ENCODE measurements around the gene GPR84. TPM values are rescaled to one million over a fixed set of nuclear protein-coding genes. Genes with fewer than 3 reads are reported as not detected.

Gene GPR84
- polyA plus RNA-seq, 1 donor (not counting 4 experiments of a cell fraction or from before 2014, with no cell fraction given): 0.12 TPM

DNA sequence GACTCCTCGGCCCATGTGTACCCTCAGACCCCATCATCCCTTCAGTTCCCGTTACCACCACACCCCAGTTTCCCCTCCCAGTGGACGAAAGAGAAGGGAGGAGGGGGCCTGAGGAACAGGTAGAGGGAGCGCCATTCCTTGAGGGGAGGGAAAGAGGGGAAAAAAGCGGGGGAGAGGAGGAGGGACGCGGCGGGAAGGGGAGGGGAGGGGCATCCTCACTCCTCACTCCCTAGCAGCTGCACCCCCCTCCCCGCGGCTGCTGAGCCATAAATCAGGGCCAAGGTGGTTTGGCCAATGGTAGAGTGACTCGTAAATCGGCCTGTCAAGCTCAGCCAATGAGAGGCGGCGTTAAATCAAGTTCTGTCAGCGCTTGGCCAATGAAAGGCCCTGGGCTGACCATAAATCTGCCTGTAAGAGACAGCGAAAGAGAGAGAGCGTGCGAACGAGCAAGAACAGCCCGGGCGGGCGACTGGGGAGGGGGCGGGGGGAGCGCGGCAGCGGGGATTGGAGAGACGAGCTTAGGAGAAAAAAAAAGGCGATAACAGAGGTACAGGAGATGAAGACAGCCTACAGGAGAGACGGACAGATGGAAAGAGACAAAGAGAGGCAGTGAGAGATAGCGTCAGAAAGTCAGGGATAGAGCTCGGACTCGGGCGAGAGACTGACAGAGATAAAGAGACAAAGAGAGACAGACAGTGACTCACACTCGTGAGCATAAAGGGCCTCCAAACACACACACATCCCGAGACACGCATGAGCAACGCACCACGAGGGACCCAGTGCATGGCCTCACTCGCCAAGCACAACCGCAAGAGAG is 5.1 kb downstream of the GPR84 start:
- H3K4me3 ChIP-seq (ENCODE audit: control insufficient read depth in 2 of 3, extremely low read depth in 1 of 3, insufficient read depth in 2 of 3, low read depth in 1 of 3, low read length in 3 of 3): peak overlapping the region; percentile 48 to 92 (median 88)
- H3K79me2 ChIP-seq (ENCODE audit: control insufficient read depth, insufficient read depth, low read length): no peaks in the 10 kb centered on the region
- peak overlapping the region; percentile 93 for H3K27ac ChIP-seq (ENCODE audit: control insufficient read depth, insufficient read depth, low read length)
- H2AFZ ChIP-seq (ENCODE audit: control insufficient read depth, low read length): peak overlapping the region; percentile 92
- no peaks in the 10 kb centered on the region for H4K20me1 ChIP-seq (ENCODE audit: control insufficient read depth, extremely low read depth, insufficient read depth, low read length)
- H3K9me3 ChIP-seq (ENCODE audit: control insufficient read depth, low read depth, low read length): no peaks in the 10 kb centered on the region
- no peaks in the 10 kb centered on the region for H3K9me1 ChIP-seq (ENCODE audit: control insufficient read depth, extremely low read depth, insufficient read depth, low read length)
- DNase-seq (ENCODE audit: low read depth, low spot score): peak; percentile 98
- no peaks in the 10 kb centered on the region for H3K27me3 ChIP-seq (ENCODE audit: control insufficient read depth, extremely low read depth, insufficient read depth, low read length)
- TF ChIP-seq EZH2 (IDR thresholded peaks at IDR 0.05; ENCODE audit: low read length): no peak
- TF ChIP-seq, protein P1, sequence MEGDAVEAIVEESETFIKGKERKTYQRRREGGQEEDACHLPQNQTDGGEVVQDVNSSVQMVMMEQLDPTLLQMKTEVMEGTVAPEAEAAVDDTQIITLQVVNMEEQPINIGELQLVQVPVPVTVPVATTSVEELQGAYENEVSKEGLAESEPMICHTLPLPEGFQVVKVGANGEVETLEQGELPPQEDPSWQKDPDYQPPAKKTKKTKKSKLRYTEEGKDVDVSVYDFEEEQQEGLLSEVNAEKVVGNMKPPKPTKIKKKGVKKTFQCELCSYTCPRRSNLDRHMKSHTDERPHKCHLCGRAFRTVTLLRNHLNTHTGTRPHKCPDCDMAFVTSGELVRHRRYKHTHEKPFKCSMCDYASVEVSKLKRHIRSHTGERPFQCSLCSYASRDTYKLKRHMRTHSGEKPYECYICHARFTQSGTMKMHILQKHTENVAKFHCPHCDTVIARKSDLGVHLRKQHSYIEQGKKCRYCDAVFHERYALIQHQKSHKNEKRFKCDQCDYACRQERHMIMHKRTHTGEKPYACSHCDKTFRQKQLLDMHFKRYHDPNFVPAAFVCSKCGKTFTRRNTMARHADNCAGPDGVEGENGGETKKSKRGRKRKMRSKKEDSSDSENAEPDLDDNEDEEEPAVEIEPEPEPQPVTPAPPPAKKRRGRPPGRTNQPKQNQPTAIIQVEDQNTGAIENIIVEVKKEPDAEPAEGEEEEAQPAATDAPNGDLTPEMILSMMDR (optimal IDR thresholded peaks at IDR 0.05 in 1 of 3, IDR thresholded peaks at IDR 0.05 in 1 of 3, conservative IDR thresholded peaks at IDR 0.05 in 1 of 3; ENCODE audit: extremely low read depth in 1 of 3, insufficient read depth in 2 of 3, low read length in 3 of 3): no peak
- dilution Hi-C loops (cut with MboI; ENCODE audit: extremely low pct_ligation_motif_present, low sequenced_read_pairs): no loop called here
- H3K9ac ChIP-seq (ENCODE audit: control insufficient read depth, extremely low read depth, insufficient read depth, low read length): peak overlapping the region; percentile 98
- peaks cover 25% of the 10 kb centered on the region for H3K4me1 ChIP-seq (ENCODE audit: control insufficient read depth, extremely low read depth, insufficient read depth, low read length)
- H3K36me3 ChIP-seq (ENCODE audit: control insufficient read depth in 2 of 2, extremely low read depth in 1 of 2, insufficient read depth in 2 of 2, low read length in 2 of 2): no peaks in the 10 kb centered on the region
- peak; percentile 58 for FAIRE-seq
- H3K4me2 ChIP-seq (ENCODE audit: control insufficient read depth, extremely low read depth, insufficient read depth, low read depth, low read length): peak overlapping the region; percentile 100

DNA sequence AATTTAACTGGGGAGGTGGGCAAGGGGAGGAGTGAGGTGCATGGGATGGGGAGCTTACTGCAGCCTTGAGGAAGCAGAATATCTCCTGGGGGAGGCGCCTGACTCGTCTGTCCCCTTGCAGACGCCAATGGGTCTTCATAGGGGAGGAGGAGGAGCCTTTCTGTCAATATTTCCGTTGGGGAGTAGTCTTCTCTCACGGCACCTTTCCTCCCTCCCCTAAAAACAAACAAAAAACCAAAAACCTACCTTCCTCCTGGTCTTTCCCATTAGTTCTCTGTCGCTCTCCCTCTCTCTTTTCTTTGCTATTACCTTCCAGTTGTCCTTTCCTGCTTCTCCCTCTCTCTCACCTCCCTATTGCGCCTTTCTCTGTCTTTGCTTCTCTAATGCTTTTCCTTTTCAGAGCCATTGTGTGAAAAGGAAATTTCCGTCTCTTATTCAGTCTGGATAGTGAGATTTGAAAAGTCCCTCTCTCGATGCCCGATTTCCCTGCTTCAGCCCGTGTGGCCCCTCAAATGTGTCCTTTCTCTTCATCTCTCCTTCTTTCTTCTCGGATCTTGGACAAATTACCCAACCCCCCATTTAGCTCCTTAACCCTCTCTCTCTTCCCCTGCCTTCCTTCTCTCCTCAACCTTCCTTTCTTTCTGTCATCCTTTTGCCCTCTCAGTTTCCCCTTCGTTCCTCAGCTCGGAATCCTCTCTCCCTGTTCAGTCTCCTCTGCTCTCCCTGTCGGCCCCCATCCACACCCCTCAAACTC is 5.9 kb downstream of the GPR84 start:
- Histone ChIP-seq H3K36me3 (ENCODE audit: control insufficient read depth in 2 of 2, extremely low read depth in 1 of 2, insufficient read depth in 2 of 2, low read length in 2 of 2) (no peaks in the 10 kb centered on the region), H3K4me2 (ENCODE audit: control insufficient read depth, extremely low read depth, insufficient read depth, low read depth, low read length) (peak overlapping the region; percentile 100), H3K4me1 (ENCODE audit: control insufficient read depth, extremely low read depth, insufficient read depth, low read length) (peaks cover 25% of the 10 kb centered on the region), H3K27ac (ENCODE audit: control insufficient read depth, insufficient read depth, low read length) (peak overlapping the region; percentile 93), H3K4me3 (ENCODE audit: control insufficient read depth in 2 of 3, extremely low read depth in 1 of 3, insufficient read depth in 2 of 3, low read depth in 1 of 3, low read length in 3 of 3) (peak overlapping the region; percentile 48 to 92 (median 88)), H3K9me1 (ENCODE audit: control insufficient read depth, extremely low read depth, insufficient read depth, low read length) (no peaks in the 10 kb centered on the region), H3K79me2 (ENCODE audit: control insufficient read depth, insufficient read depth, low read length) (no peaks in the 10 kb centered on the region), H3K9me3 (ENCODE audit: control insufficient read depth, low read depth, low read length) (no peaks in the 10 kb centered on the region), H2AFZ (ENCODE audit: control insufficient read depth, low read length) (peak overlapping the region; percentile 92), H3K9ac (ENCODE audit: control insufficient read depth, extremely low read depth, insufficient read depth, low read length) (peak overlapping the region; percentile 98), H4K20me1 (ENCODE audit: control insufficient read depth, extremely low read depth, insufficient read depth, low read length) (no peaks in the 10 kb centered on the region), H3K27me3 (ENCODE audit: control insufficient read depth, extremely low read depth, insufficient read depth, low read length) (no peaks in the 10 kb centered on the region)
- dilution Hi-C loops (cut with MboI; ENCODE audit: extremely low pct_ligation_motif_present, low sequenced_read_pairs): no loop called here
- no peak for TF ChIP-seq EZH2 (IDR thresholded peaks at IDR 0.05; ENCODE audit: low read length)
- TF ChIP-seq, protein P1 (optimal IDR thresholded peaks at IDR 0.05 in 1 of 3, IDR thresholded peaks at IDR 0.05 in 1 of 3, conservative IDR thresholded peaks at IDR 0.05 in 1 of 3; ENCODE audit: extremely low read depth in 1 of 3, insufficient read depth in 2 of 3, low read length in 3 of 3): no peak
- DNase-seq (ENCODE audit: low read depth, low spot score): no peak
- no peak for FAIRE-seq

Measured in keratinocyte (primary cell).